HUES6 (cell line): ENCODE data around the gene GNG4.

ENCODE experiments used
- H3K27ac ChIP-seq: 2 replicates; pipeline ENCODE4 v1.7.0; 2013; ENCODE audit warnings: low read depth, mild to moderate bottlenecking, low read length, inconsistent platforms
- H3K27me3 ChIP-seq: 2 replicates; pipeline ENCODE4 v1.6.1; 2013; ENCODE audit warnings: low read length; ENCODE audit not compliant: control insufficient read depth, insufficient read depth
- H3K36me3 ChIP-seq: 2 replicates; pipeline ENCODE4 v1.6.1; 2013; ENCODE audit warnings: low read length; ENCODE audit not compliant: control insufficient read depth, insufficient read depth
- H3K4me1 ChIP-seq: 2 replicates; pipeline ENCODE4 v1.6.1; 2013; ENCODE audit warnings: low read length; ENCODE audit not compliant: control insufficient read depth, insufficient read depth
- H3K4me3 ChIP-seq: 2 replicates; pipeline ENCODE4 v1.5.1; 2013; ENCODE audit warnings: low read depth, low read length
- H3K9ac ChIP-seq: one replicate; pipeline ENCODE4 v1.6.1; 2013; ENCODE audit warnings: mild to moderate bottlenecking, low read length
- H3K9me3 ChIP-seq: 2 replicates; pipeline ENCODE4 v1.6.1; 2013; ENCODE audit warnings: low read depth, low read length; ENCODE audit not compliant: control insufficient read depth, insufficient read depth

Gene GNG4

DNA sequence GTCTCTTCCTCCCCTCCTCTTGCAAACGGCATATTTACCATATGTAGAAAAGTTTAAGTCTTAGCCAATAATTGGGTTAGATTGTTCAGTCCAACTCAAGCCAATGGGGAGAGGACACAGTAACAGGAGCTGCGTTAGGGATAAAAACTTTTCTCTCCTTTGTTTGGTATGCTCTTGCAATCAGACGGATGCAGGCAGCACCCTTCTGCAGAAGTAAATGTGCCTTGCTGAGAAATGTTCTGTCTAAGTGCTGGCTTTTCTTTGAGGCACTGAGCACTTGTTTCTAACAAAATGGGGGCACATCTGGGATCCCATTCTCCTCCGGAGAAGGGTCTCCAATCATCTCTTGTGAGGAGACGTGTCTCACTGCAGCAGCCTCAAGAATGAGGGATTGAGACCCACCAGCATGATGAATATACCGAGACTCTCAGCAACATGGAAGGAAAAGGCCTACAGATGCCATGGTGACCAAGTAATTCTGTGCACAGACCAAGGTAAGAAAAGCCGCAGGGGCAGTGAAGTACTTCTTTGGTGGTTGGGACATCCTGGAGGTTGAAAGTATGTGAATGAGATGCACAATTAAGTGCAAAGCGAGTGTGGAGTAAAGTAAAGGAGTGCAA is 20.7 kb upstream of the GNG4 start:
- Histone ChIP-seq H3K4me1 (no peaks in the 10 kb centered on the region), H3K9ac (no peak overlapping the region), H3K27ac (no peak overlapping the region), H3K4me3 (no peak overlapping the region), H3K27me3 (no peaks in the 10 kb centered on the region), H3K9me3 (peaks cover 70% of the 10 kb centered on the region), H3K36me3 (peaks cover 3% of the 10 kb centered on the region; the same call in 1 of the 2 replicates)

DNA sequence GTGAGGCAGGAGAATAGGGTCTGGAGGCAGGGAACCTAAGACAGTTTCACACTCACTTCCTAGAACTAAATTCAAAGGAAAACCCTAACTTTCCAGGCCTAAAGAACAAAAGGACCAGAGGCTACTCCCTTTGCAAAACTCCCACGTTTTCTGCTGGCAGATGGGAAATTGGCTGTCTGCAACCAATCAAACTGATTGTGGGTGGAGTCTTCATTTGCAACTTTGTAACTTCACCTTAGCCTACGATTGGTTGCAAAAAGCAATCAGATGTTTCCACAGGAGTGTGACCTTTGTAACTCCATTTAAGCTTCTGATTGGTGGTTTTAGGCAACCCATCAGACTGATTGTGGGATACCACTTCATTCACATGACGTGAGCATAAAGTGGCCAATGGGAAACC is 19.7 kb upstream of the GNG4 start:
- H3K9ac ChIP-seq: no peak overlapping the region
- no peaks in the 10 kb centered on the region for H3K4me1 ChIP-seq
- H3K27ac ChIP-seq: no peak overlapping the region
- peaks cover 60% of the 10 kb centered on the region for H3K9me3 ChIP-seq
- H3K27me3 ChIP-seq: no peaks in the 10 kb centered on the region
- peaks cover 3% of the 10 kb centered on the region; the same call in 1 of the 2 replicates for H3K36me3 ChIP-seq
- no peak overlapping the region for H3K4me3 ChIP-seq

- no peak overlapping the region for H3K27ac ChIP-seq
- no peak overlapping the region for H3K9ac ChIP-seq
- no peak overlapping the region for H3K4me3 ChIP-seq
- H3K9me3 ChIP-seq: peaks cover 6% of the 10 kb centered on the region; the same call in 1 of the 2 replicates
- H3K4me1 ChIP-seq: peaks cover 19% of the 10 kb centered on the region
- no peaks in the 10 kb centered on the region for H3K36me3 ChIP-seq
- H3K27me3 ChIP-seq: no peaks in the 10 kb centered on the region
Observed at GRCh38 chr1:235663628-235664027, 14.0 kb upstream of the GNG4 start.

- no peak overlapping the region for H3K27ac ChIP-seq
- peaks cover 25% of the 10 kb centered on the region for H3K4me1 ChIP-seq
- H3K36me3 ChIP-seq: no peaks in the 10 kb centered on the region
Observed at GRCh38 chr1:235661568-235661967, 12.0 kb upstream of the GNG4 start.

DNA sequence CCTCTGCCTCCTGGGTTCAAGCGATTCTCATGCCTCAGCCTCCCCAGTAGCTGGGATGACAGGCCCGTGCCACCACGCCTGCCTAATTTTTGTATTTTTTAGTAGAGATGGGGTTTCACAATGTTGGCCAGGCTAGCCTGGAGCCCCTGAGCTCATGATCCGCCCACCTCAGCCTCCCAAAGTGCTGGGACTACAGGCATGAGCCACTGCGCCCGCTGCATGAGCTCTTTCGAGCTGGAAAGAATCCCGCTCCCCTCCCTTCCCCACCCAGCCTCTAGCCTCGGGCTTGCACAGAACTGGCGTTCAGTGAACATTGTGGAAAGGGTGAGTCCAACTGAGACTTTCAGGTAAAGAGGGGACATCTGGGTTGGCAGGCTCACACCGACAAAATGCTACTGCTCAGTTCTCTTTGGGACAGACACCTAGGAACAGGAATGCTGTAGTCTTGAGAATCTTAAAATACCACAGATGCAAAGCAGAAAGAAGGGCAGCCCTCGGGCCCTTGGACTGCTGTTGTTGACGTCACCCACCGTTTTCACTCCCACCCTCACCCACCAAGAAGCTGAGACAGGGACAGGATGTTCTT is 9.7 kb upstream of the GNG4 start:
- no peaks in the 10 kb centered on the region for H3K27me3 ChIP-seq
- no peaks in the 10 kb centered on the region for H3K36me3 ChIP-seq
- H3K9me3 ChIP-seq: no peaks in the 10 kb centered on the region
- H3K4me3 ChIP-seq: no peak overlapping the region
- no peak overlapping the region for H3K9ac ChIP-seq
- no peak overlapping the region for H3K27ac ChIP-seq
- peaks cover 25% of the 10 kb centered on the region for H3K4me1 ChIP-seq

More at GRCh38 chr1:235661568-235661967, 12.0 kb upstream of the GNG4 start:
- Histone ChIP-seq H3K9ac (no peak overlapping the region), H3K9me3 (no peaks in the 10 kb centered on the region), H3K27me3 (no peaks in the 10 kb centered on the region), H3K4me3 (no peak overlapping the region)

DNA sequence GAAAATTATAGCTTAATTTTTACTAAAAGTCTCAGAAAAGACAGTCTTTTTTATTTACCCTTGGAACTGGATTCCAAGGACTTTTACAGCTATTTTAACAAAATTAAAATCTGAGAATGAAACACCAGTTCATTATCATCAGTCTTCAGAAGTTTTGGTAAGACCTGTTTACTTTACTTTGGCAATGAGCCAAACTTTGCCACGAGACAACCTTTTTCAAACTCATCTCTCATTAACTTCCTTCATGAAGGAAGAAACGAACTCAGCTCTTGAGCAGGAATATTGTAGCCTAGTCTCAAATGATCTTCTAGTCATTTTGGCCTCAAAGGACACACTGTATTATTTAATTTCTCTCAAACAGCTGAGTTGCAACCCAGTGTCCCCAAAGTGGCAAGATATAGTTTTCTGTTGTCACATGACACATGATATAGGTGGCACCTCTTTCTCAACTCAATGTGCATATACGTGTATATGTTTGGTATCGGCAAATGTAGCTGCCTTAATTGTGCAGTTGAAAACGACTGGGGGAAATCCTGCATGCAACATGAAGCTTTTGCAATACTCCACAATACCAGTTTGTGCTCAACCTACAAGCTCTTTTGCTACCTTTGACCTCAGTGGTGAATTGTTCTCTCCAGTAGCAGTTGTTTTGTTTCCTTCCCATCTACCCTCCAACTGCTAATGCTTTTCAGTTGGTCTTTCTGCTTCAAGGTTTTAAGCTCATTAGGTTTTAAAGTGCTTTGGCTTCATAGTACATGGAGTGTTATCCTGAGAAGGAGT is 8.4 kb upstream of the GNG4 start:
- no peak overlapping the region for H3K9ac ChIP-seq
- no peaks in the 10 kb centered on the region for H3K27me3 ChIP-seq
- H3K27ac ChIP-seq: no peak overlapping the region
- no peak overlapping the region for H3K4me3 ChIP-seq
- no peaks in the 10 kb centered on the region for H3K36me3 ChIP-seq
- no peaks in the 10 kb centered on the region for H3K9me3 ChIP-seq
- H3K4me1 ChIP-seq: peaks cover 23% of the 10 kb centered on the region

DNA sequence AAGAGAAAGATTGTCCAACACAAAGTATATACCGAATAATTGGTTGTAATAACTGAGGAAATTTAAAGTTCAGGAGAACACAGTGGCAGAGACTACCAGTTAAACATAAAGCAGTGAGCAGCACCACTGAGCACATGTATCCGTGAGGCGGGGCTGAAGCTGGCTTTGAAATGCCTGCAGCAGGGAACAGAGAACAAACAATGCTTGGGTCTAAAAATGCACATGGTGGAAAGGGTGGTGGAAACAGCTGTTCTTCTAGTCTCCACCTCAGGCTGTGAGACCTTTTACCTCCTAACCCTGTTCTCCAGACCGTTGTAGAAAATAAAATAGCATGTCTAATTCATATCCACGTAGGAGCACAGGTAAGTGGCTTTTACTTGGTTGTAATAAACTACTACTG is 7.7 kb upstream of the GNG4 start:
- Histone ChIP-seq H3K4me1 (peaks cover 17% of the 10 kb centered on the region), H3K27ac (no peak overlapping the region), H3K36me3 (no peaks in the 10 kb centered on the region), H3K27me3 (no peaks in the 10 kb centered on the region), H3K9ac (no peak overlapping the region), H3K4me3 (no peak overlapping the region), H3K9me3 (no peaks in the 10 kb centered on the region)

DNA sequence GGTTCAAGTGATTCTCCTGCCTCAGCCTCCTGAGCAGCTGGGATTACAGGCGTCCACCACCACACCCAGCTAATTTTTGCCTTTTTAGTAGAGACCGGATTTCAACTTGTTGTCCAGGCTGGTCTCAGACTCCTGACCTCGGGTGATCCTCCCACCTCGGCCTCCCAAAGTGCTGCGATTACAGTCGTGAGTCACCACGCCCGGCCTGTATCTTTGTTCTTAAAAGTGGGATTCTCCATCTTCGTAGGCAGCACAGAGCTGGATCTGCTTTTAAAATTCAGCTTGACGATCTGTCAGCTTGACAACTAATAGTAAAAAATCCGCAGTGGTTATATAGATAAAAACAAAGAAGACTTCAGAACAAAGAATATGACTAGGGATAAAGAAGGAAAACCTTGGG is 2.8 kb upstream of the GNG4 start:
- Histone ChIP-seq H3K4me1 (peaks cover 16% of the 10 kb centered on the region), H3K9ac (no peak overlapping the region), H3K27ac (no peak overlapping the region), H3K27me3 (peaks cover 36% of the 10 kb centered on the region), H3K4me3 (no peak overlapping the region), H3K9me3 (no peaks in the 10 kb centered on the region), H3K36me3 (no peaks in the 10 kb centered on the region)

- no peaks in the 10 kb centered on the region for H3K9me3 ChIP-seq
- H3K4me3 ChIP-seq: peak overlapping the region; percentile 65
- H3K36me3 ChIP-seq: no peaks in the 10 kb centered on the region
- no peak overlapping the region for H3K27ac ChIP-seq
- H3K27me3 ChIP-seq: peaks cover 37% of the 10 kb centered on the region
- no peak overlapping the region for H3K9ac ChIP-seq
- H3K4me1 ChIP-seq: peaks cover 11% of the 10 kb centered on the region
Observed at GRCh38 chr1:235651170-235651806, 1.7 kb upstream of the GNG4 start.

DNA sequence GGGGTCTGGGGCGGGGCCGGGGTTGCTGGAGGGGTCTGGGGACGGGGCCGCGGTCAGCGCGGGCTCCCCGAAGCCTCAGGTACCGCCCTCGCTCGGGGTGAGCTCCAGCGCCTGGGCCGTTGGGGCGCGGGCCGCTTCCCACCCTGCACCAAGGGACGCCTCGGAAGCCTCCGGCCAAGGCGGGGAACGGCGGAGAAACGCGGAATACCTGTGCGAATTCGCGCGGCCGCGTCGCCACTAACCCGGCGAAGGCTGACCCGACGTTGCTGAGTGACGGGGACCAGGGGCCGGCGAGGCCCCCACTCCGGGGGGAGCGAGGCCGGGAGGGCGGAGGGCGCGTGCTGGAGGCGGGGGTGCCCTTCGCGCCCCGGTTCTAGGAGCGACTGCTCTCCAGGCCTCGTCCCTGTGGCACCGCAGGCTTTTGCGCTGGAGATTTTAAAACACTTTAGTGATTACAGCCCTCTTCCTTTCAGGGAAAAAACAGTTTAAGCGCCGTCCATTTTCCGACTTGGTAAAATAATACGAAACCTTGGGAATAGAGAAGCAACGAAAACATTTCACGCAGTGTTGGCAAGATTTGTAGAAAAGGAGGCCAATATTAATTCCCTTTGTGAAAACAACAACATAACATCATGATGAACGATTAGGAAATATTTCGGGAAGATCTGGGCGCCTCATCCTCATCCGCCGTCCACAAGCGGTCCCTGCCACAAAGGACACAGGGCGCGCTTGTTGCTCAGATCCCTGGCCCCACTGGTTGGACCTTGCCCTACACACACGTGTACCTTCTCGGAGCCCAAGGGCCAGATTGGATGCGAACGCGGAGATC is 971 bp upstream of the GNG4 start:
- H3K9ac ChIP-seq: peak overlapping the region; percentile 58
- H3K27me3 ChIP-seq: peaks cover 37% of the 10 kb centered on the region
- no peak overlapping the region for H3K27ac ChIP-seq
- no peaks in the 10 kb centered on the region for H3K9me3 ChIP-seq
- H3K4me3 ChIP-seq: peak overlapping the region; percentile 65
- H3K36me3 ChIP-seq: no peaks in the 10 kb centered on the region
- H3K4me1 ChIP-seq: peaks cover 11% of the 10 kb centered on the region
